ENCODE data around the gene IDS. TPM values are rescaled to one million over a fixed set of nuclear protein-coding genes. Genes with fewer than 3 reads are reported as not detected.
"Not testable (repeated sequence)": the region's sequence is repeated elsewhere in the genome, so short reads cannot be mapped to it uniquely, and the experiment has no call there.

IDS gene
- total RNA-seq, 1 donor from 2014 or later = 67.6 TPM

DNA sequence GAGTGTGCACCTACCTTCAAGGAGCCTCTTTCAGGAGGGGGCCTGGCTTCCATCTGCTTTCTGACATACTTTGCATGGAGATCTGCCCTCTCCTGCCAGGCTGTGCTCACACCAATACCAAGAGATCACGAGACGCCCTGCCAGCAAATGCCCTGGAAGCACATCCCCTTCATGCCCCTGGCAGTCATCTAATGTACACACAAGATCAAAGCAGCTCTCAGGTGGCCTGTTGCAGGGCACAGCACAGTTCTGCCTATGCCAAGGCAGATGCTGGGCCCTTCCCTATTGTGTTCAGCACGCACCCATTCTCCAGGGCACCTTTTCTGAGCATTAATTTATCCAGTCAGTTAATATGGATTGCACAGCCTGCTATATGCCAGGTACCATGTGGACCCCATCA lies 27.8 kb upstream of the IDS start:
- H3K27me3 Mint-ChIP-seq (ENCODE audit: unreplicated experiment); DNase-seq (ENCODE audit: extremely low spot score, unreplicated experiment); H3K36me3 Mint-ChIP-seq (ENCODE audit: unreplicated experiment); H3K9me3 Mint-ChIP-seq (ENCODE audit: unreplicated experiment); H3K4me3 Mint-ChIP-seq (ENCODE audit: unreplicated experiment); H3K27ac Mint-ChIP-seq (ENCODE audit: unreplicated experiment); H3K4me1 Mint-ChIP-seq (ENCODE audit: unreplicated experiment): not testable (repeated sequence)

- no peak overlapping the region for H3K27ac Mint-ChIP-seq (ENCODE audit: unreplicated experiment)
- TF ChIP-seq CTCF (IDR thresholded peaks at IDR 0.05) = no peak
- no peaks in the 10 kb centered on the region for H3K36me3 Mint-ChIP-seq (ENCODE audit: unreplicated experiment)
- H3K4me1 Mint-ChIP-seq (ENCODE audit: unreplicated experiment) = no peaks in the 10 kb centered on the region
- H3K27me3 Mint-ChIP-seq (ENCODE audit: unreplicated experiment) = no peaks in the 10 kb centered on the region
- no peak for DNase-seq (ENCODE audit: extremely low spot score, unreplicated experiment)
- no peaks in the 10 kb centered on the region for H3K9me3 Mint-ChIP-seq (ENCODE audit: unreplicated experiment)
- H3K4me3 Mint-ChIP-seq (ENCODE audit: unreplicated experiment) = no peak overlapping the region
Observed at GRCh38 chrX:149531599-149531998, 26.5 kb upstream of the IDS start.

DNA sequence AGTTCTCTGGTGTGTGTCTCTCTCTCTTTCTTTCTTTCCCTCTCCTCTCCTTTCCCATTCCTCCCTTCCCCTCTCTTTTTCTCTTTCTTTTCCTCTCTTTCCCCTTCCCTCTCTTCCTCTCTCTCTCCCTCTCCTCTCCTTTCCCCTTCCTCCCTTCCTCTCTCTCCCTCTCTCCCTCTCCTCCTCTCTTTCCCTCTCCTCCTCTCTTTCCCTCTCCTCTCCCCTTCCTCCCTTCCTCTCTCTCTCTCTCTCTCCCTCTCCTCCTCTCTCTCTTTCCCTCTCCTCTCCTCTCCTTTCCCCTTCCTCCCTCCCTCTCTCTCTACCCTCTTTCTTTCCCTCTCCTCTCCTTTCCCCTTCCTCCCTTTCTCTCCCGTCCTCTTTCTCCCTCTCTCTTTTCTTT lies 23.3 kb upstream of the IDS start:
- Mint-ChIP-seq H3K9me3 (ENCODE audit: unreplicated experiment) (no peaks in the 10 kb centered on the region), H3K4me1 (ENCODE audit: unreplicated experiment) (no peaks in the 10 kb centered on the region), H3K27me3 (ENCODE audit: unreplicated experiment) (no peaks in the 10 kb centered on the region), H3K27ac (ENCODE audit: unreplicated experiment) (no peak overlapping the region), H3K4me3 (ENCODE audit: unreplicated experiment) (no peak overlapping the region), H3K36me3 (ENCODE audit: unreplicated experiment) (no peaks in the 10 kb centered on the region)
- TF ChIP-seq CTCF (IDR thresholded peaks at IDR 0.05) = no peak
- DNase-seq (ENCODE audit: extremely low spot score, unreplicated experiment) = no peak

DNA sequence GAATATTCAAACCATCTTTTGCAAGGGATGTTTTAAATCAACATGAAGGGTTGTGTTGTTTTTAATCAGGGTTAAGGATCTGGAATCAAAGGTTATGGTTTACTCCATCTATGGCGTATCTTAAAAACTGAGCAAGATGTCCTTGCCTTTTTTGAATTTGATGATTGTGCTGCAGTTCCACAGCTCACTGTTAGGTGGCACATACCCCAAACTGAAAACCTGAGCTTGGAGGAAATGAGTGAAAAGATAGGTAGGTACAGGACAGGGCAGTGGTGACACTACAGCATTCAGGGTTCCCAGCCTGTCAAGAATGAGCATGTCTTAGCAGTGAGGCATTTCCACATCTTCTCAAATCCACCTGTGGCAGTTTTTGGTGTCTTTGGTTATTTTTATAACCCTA lies 22.6 kb upstream of the IDS start:
- TF ChIP-seq CTCF (IDR thresholded peaks at IDR 0.05) = peak; percentile 48
- DNase-seq (ENCODE audit: extremely low spot score, unreplicated experiment) = no peak
- no peak overlapping the region for H3K4me3 Mint-ChIP-seq (ENCODE audit: unreplicated experiment)
- no peak overlapping the region for H3K27ac Mint-ChIP-seq (ENCODE audit: unreplicated experiment)
- H3K9me3 Mint-ChIP-seq (ENCODE audit: unreplicated experiment) = no peaks in the 10 kb centered on the region
- H3K4me1 Mint-ChIP-seq (ENCODE audit: unreplicated experiment) = no peaks in the 10 kb centered on the region
- H3K27me3 Mint-ChIP-seq (ENCODE audit: unreplicated experiment) = no peaks in the 10 kb centered on the region
- H3K36me3 Mint-ChIP-seq (ENCODE audit: unreplicated experiment) = no peaks in the 10 kb centered on the region

GRCh38 chrX:149526318-149527033 lies 21.4 kb upstream of the IDS start:
- H3K4me3 Mint-ChIP-seq (ENCODE audit: unreplicated experiment); H3K9me3 Mint-ChIP-seq (ENCODE audit: unreplicated experiment); H3K4me1 Mint-ChIP-seq (ENCODE audit: unreplicated experiment); DNase-seq (ENCODE audit: extremely low spot score, unreplicated experiment); H3K36me3 Mint-ChIP-seq (ENCODE audit: unreplicated experiment); H3K27me3 Mint-ChIP-seq (ENCODE audit: unreplicated experiment); H3K27ac Mint-ChIP-seq (ENCODE audit: unreplicated experiment): not testable (repeated sequence)

GRCh38 chrX:149525903-149526302 lies 20.8 kb upstream of the IDS start:
- not testable (repeated sequence) for H3K27ac Mint-ChIP-seq (ENCODE audit: unreplicated experiment); H3K4me3 Mint-ChIP-seq (ENCODE audit: unreplicated experiment); H3K4me1 Mint-ChIP-seq (ENCODE audit: unreplicated experiment); DNase-seq (ENCODE audit: extremely low spot score, unreplicated experiment); H3K36me3 Mint-ChIP-seq (ENCODE audit: unreplicated experiment); H3K9me3 Mint-ChIP-seq (ENCODE audit: unreplicated experiment); H3K27me3 Mint-ChIP-seq (ENCODE audit: unreplicated experiment)

DNA sequence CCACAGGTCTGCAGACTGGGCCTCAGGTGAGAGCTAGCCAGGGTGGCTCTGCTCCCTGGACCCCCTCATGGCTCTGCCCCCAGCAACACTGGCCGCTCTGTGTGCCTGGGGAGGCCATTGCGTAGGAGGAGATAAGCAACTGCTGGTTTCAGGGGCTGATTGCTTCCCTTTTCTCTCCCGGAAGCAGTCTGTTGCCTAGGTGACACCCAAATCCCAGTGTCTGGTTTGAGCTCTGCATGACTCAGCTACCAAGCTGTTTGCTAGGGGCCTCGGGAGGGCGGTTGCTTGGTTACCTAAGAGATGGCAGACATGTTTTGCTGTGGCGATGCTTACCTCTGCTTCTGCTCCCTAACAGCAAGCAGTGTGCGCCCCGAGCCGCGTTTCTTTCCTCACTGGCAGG lies 20.3 kb upstream of the IDS start:
- DNase-seq (ENCODE audit: extremely low spot score, unreplicated experiment); H3K4me3 Mint-ChIP-seq (ENCODE audit: unreplicated experiment); H3K4me1 Mint-ChIP-seq (ENCODE audit: unreplicated experiment); H3K27ac Mint-ChIP-seq (ENCODE audit: unreplicated experiment); H3K9me3 Mint-ChIP-seq (ENCODE audit: unreplicated experiment); H3K27me3 Mint-ChIP-seq (ENCODE audit: unreplicated experiment); H3K36me3 Mint-ChIP-seq (ENCODE audit: unreplicated experiment): not testable (repeated sequence)

Data from osteocyte (in vitro differentiated cells).